Central memory CD8-positive, alpha-beta T cell (primary cell): ENCODE measurements around the gene GALNT10.

ENCODE experiments used
- ATAC-seq: fragments of 150-1000 bp; cut with Tn5 transposase; replicated peaks from 2 replicates; pipeline ENCODE4 v1.10.0; 2022; ENCODE audit warnings: mild to moderate bottlenecking, moderate FRiP score, moderate number of reproducible peaks; ENCODE audit not compliant: poor library complexity, severe bottlenecking; ENCODE audit errors: extremely low read depth
- DNase-seq, 2 donors: peaks; one replicate each; pipeline ENCODE4 v3.0.0; 2021; ENCODE audit warnings: low spot score in 2 of 2
- H3K27ac Mint-ChIP-seq: one replicate; pipeline ENCODE4 v1.8.0; 2022; ENCODE audit warnings: low read depth, mild to moderate bottlenecking, moderate library complexity, mixed read lengths
- H3K27me3 Mint-ChIP-seq: one replicate; pipeline ENCODE4 v1.8.0; 2022; ENCODE audit warnings: mixed read lengths
- H3K36me3 Mint-ChIP-seq: one replicate; pipeline ENCODE4 v1.8.0; 2022; ENCODE audit warnings: mild to moderate bottlenecking, moderate library complexity, mixed read lengths; ENCODE audit not compliant: insufficient read depth
- H3K4me1 Mint-ChIP-seq: one replicate; pipeline ENCODE4 v1.8.0; 2022; ENCODE audit warnings: mixed read lengths
- H3K4me3 Mint-ChIP-seq: one replicate; pipeline ENCODE4 v1.8.0; 2022; ENCODE audit warnings: mild to moderate bottlenecking, moderate library complexity, mixed read lengths
- H3K9me3 Mint-ChIP-seq: one replicate; pipeline ENCODE4 v1.8.0; 2022; ENCODE audit warnings: mixed read lengths

Gene GALNT10

GRCh38 chr5:154286557-154286956 lies 96.0 kb downstream of the GALNT10 start:
- peaks cover 32% of the 10 kb centered on the region for H3K4me1 Mint-ChIP-seq
- no peak overlapping the region for H3K4me3 Mint-ChIP-seq
- no peak for DNase-seq
- no peak overlapping the region for H3K27ac Mint-ChIP-seq
- no peaks in the 10 kb centered on the region for H3K9me3 Mint-ChIP-seq
- peaks cover 2% of the 10 kb centered on the region for H3K36me3 Mint-ChIP-seq
- no peak for ATAC-seq
- no peaks in the 10 kb centered on the region for H3K27me3 Mint-ChIP-seq

DNA sequence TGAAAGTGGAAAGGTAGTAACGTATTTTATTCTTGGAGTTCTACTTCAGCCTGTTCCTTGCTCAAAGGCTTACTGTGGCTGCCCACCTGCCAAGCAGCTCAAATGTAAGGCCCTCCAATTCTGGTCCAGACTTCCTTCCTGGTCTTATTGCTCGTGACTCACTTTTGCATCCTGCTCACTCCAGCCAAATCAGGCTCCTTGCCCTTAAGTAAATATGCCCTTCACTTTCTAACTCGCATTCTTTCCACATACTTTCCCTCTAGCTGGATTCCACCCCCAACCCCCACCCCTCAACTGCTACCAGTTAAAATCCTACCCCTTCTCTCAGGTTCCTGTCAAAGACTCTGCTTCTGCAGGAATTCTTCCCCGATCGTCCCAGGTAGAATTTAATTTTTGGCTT lies 96.6 kb downstream of the GALNT10 start:
- no peak overlapping the region for H3K4me3 Mint-ChIP-seq
- H3K27ac Mint-ChIP-seq: peak overlapping the region; percentile 1
- H3K9me3 Mint-ChIP-seq: no peaks in the 10 kb centered on the region
- ATAC-seq (no peak), DNase-seq (no peak)
- peaks cover 36% of the 10 kb centered on the region for H3K4me1 Mint-ChIP-seq
- H3K36me3 Mint-ChIP-seq: peaks cover 2% of the 10 kb centered on the region
- H3K27me3 Mint-ChIP-seq: no peaks in the 10 kb centered on the region

DNA sequence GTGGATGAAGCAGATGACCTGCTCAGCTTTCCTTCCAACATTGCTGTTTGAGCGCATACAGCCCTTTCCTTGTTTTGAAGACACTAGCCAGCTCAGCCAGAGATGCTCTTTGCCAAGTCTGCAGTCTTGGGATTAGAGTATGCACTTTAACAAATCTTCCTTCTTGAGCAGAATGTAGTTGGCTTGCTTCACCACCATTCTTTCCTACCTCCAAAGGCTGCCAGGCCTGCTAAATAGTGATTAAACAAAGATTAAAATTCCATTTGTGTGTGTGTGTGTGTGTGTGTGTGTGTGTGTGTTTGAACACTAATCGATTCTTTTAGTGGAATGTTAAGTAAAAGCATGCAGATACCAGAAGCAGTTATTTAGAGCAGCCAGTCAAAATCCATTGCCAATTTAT lies 97.6 kb downstream of the GALNT10 start:
- H3K36me3 Mint-ChIP-seq: peaks cover 2% of the 10 kb centered on the region
- H3K9me3 Mint-ChIP-seq: no peaks in the 10 kb centered on the region
- H3K27me3 Mint-ChIP-seq: no peaks in the 10 kb centered on the region
- peak overlapping the region; percentile 1 for H3K27ac Mint-ChIP-seq
- H3K4me1 Mint-ChIP-seq: peaks cover 33% of the 10 kb centered on the region
- H3K4me3 Mint-ChIP-seq: no peak overlapping the region
- no peak for ATAC-seq
- no peak for DNase-seq

DNA sequence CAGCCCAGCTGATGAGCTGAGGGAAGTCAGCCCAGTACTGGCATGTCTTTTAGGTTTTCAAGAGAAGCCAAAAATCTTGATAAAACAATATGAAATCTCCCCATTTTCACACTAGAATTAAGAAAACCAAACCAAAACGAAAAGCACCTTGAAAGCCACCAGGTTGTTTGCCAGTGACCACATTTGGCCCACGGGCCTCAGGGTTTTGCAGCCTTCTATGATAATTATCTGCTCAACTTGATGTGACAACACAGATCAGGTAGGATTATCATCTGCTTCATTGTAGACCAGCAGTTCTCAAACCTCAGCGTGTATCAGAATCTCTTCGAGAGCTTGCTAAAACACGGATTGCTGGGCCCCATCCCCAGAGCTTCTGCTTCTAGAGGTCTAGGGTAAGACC lies 101.4 kb downstream of the GALNT10 start:
- no peak overlapping the region for H3K27ac Mint-ChIP-seq

DNA sequence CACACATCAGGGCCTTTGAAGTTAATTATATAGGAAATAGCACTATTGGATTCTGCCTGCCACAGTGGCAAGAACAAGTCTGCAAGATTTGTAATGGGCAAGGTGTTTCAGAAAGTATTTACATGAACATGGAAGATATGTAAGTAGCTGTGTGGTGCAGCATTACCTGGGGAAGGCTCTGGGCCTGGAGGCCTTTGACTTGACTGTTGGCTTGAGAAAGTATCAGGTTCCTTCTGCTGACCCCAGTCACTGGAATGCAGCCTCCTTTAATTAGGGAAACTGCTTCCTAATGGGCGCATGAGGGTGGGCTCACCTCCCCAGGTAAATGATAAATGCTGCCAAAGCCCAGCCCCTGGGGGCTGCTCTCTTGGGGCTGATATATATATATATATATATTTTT lies 102.7 kb downstream of the GALNT10 start:
- no peaks in the 10 kb centered on the region for H3K27me3 Mint-ChIP-seq
- ATAC-seq (no peak), DNase-seq (no peak)
- peaks cover 10% of the 10 kb centered on the region for H3K4me1 Mint-ChIP-seq
- no peaks in the 10 kb centered on the region for H3K9me3 Mint-ChIP-seq
- no peak overlapping the region for H3K27ac Mint-ChIP-seq
- H3K4me3 Mint-ChIP-seq: no peak overlapping the region
- H3K36me3 Mint-ChIP-seq: peaks cover 20% of the 10 kb centered on the region

More for the DNA sequence above, 101.4 kb downstream of the GALNT10 start:
- H3K27me3 Mint-ChIP-seq: no peaks in the 10 kb centered on the region
- DNase-seq: no peak
- no peaks in the 10 kb centered on the region for H3K9me3 Mint-ChIP-seq
- H3K4me3 Mint-ChIP-seq: no peak overlapping the region
- peaks cover 11% of the 10 kb centered on the region for H3K36me3 Mint-ChIP-seq
- no peak for ATAC-seq
- peaks cover 21% of the 10 kb centered on the region for H3K4me1 Mint-ChIP-seq

DNA sequence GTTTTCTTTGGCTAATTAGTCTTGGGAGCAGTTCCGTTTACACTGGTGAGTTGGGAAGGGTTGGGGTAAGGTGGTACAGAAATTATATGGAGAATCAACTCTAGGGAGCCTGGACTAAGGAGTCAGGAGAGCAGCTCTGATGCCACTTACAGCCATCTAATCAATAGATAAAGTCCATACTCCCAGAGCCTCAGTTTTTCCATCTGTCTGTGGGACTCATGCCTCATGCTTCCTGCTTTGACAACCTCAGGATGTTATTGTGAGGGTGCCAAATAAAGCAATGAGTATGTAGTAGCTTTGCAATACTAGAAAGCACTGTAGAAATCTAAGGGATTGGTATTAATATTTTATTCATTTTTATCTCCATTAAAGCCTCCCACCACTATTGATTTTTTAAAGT lies 105.0 kb downstream of the GALNT10 start:
- no peak for DNase-seq
- H3K9me3 Mint-ChIP-seq: no peaks in the 10 kb centered on the region
- no peaks in the 10 kb centered on the region for H3K27me3 Mint-ChIP-seq
- no peak for ATAC-seq
- H3K4me3 Mint-ChIP-seq: no peak overlapping the region
- no peak overlapping the region for H3K27ac Mint-ChIP-seq
- H3K4me1 Mint-ChIP-seq: peaks cover 10% of the 10 kb centered on the region
- H3K36me3 Mint-ChIP-seq: peaks cover 30% of the 10 kb centered on the region

GRCh38 chr5:154296525-154297159 lies 106.1 kb downstream of the GALNT10 start:
- Mint-ChIP-seq H3K36me3 (peaks cover 30% of the 10 kb centered on the region), H3K4me3 (no peak overlapping the region), H3K4me1 (peaks cover 5% of the 10 kb centered on the region), H3K27ac (no peak overlapping the region), H3K9me3 (no peaks in the 10 kb centered on the region), H3K27me3 (no peaks in the 10 kb centered on the region)
- no peak for ATAC-seq
- no peak for DNase-seq

GRCh38 chr5:154298065-154298464 lies 107.5 kb downstream of the GALNT10 start:
- no peak overlapping the region for H3K27ac Mint-ChIP-seq
- no peak overlapping the region for H3K4me3 Mint-ChIP-seq
- peaks cover 35% of the 10 kb centered on the region for H3K36me3 Mint-ChIP-seq
- ATAC-seq (no peak), DNase-seq (no peak)
- no peaks in the 10 kb centered on the region for H3K4me1 Mint-ChIP-seq
- no peaks in the 10 kb centered on the region for H3K9me3 Mint-ChIP-seq
- no peaks in the 10 kb centered on the region for H3K27me3 Mint-ChIP-seq

- Mint-ChIP-seq H3K4me3 (no peak overlapping the region), H3K36me3 (peaks cover 35% of the 10 kb centered on the region), H3K27me3 (no peaks in the 10 kb centered on the region), H3K27ac (no peak overlapping the region), H3K4me1 (no peaks in the 10 kb centered on the region), H3K9me3 (peaks cover 11% of the 10 kb centered on the region)
- ATAC-seq: no peak
- DNase-seq: no peak
These were observed 109.8 kb downstream of the GALNT10 start for GRCh38 chr5:154300207-154300883.

DNA sequence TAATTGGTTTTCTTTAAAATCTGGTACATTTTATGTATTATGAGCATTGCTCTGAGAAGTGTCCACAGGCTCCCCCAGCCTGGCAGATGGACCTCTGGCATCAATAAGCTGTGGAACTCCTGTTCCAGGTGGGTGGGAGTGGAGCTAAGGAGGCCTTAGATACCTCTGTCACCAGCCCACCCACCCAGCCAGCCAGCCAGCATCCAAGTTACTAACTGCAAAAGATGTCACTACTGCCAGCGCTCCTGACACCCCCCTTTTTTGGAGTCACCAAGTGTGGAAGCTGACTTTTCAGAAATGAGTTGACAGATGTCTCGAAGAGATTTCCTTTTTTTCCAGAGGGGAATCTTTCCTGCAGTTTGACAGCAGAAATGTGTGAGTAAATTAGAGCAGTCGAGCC lies 111.2 kb downstream of the GALNT10 start:
- DNase-seq: no peak
- ATAC-seq: no peak
- no peak overlapping the region for H3K4me3 Mint-ChIP-seq
- peaks cover 31% of the 10 kb centered on the region for H3K36me3 Mint-ChIP-seq
- peaks cover 2% of the 10 kb centered on the region for H3K4me1 Mint-ChIP-seq
- H3K9me3 Mint-ChIP-seq: peaks cover 11% of the 10 kb centered on the region
- no peaks in the 10 kb centered on the region for H3K27me3 Mint-ChIP-seq
- H3K27ac Mint-ChIP-seq: no peak overlapping the region

DNA sequence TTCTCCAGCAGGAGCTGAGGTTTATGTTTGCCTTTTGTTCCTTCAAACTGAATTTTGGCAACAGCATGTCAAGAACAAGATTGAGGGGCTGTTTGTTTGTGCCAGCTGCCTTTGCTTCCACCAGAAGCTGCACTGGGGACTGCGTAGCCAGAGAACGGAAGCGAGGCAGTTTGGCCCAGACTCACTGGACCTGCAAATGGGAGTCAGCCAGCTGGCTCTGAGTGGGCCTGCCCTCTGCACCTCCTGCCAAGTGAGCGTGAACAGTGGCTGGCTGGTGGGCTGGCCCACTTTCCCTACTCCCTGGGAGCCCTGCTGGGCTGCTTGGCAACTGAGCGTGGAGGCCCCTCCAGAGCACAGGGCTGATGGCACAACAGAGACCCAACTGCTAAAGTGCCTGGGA lies 111.6 kb downstream of the GALNT10 start:
- DNase-seq: no peak
- Mint-ChIP-seq H3K4me3 (no peak overlapping the region), H3K9me3 (peaks cover 11% of the 10 kb centered on the region), H3K36me3 (peaks cover 27% of the 10 kb centered on the region), H3K27ac (no peak overlapping the region), H3K4me1 (peaks cover 5% of the 10 kb centered on the region), H3K27me3 (no peaks in the 10 kb centered on the region)
- no peak for ATAC-seq

DNA sequence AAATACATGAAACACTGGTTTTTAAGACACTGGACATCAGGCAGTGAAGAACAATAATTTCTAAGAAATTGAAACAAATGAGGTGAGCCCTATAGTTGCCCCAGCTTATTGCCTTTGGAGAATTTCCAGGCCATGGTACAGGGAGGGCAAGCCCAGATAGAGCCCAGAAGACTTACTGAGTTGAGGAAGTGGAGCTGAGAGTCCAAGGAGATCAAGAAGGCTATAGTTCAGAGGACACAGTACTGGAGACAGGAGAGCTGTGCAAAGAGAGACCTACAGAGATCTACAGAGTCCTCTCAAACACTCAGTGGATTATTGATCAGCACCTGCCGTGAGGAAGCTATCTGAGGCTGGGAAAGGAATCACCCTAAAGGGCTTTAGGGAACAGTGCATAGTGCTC lies 112.6 kb downstream of the GALNT10 start:
- Mint-ChIP-seq H3K4me1 (peaks cover 5% of the 10 kb centered on the region), H3K9me3 (peaks cover 11% of the 10 kb centered on the region), H3K27me3 (no peaks in the 10 kb centered on the region), H3K36me3 (peaks cover 20% of the 10 kb centered on the region), H3K4me3 (no peak overlapping the region), H3K27ac (no peak overlapping the region)
- ATAC-seq (no peak), DNase-seq (no peak)
